Stimulated activated CD4-positive, alpha-beta T cell treated with anti-CD3 and anti-CD28 coated beads, Interleukin-4, amount 100 ng/mL, for 48 hours (primary cell): ENCODE measurements around the gene NDUFB5.

ENCODE experiments used
- DNase-seq, 2 donors: peaks; one replicate each; pipeline ENCODE4 v3.0.0-alpha.2; 2020; ENCODE audit warnings: low read depth in 2 of 2

NDUFB5 gene

DNA sequence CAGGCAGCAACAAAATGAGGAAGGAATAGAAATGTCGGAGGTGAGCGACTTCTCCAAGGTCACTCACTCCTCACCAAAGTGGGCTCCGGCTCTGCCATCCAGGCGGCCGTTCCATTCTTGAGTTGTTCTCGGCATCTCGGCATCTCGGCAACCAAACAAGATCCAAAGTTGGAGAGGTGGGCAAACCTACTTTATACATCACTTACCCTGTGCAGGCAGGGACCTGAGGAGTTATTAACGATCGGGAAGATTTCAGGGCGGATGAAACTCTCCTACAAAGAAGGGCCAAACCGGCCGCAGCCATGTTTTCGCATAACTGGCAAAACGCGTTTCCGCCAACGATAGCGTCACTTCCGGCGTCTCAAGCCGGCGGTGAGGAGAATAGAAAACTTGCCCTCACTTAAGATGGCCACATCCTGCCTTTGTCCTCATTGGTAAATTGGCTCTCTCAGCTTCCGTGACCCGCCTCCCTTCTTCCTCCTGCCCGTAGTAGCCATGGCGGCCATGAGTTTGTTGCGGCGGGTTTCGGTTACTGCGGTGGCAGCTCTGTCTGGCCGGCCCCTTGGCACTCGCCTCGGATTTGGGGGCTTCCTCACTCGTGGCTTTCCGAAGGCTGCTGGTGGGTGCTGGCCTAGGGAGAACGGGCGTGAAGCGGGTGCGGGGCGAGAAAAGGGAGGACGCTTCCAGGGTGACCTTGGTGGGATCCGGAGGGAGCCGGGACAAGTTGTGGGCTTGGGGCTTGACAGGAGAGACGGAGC lies at the start of gene NDUFB5, which contains the start of gene MRPL47:
Gene NDUFB5, plus strand, starts transcription at position 474 of the 758 bp plus-strand sequence. Its CDS starts 22 bp downstream, at position 496.
Gene MRPL47, minus strand, starts transcription at position 318 of the 758 bp plus-strand sequence. Its CDS starts 14 bp downstream, at position 304.
- DNase-seq: peak; percentile 85 to 87

DNA sequence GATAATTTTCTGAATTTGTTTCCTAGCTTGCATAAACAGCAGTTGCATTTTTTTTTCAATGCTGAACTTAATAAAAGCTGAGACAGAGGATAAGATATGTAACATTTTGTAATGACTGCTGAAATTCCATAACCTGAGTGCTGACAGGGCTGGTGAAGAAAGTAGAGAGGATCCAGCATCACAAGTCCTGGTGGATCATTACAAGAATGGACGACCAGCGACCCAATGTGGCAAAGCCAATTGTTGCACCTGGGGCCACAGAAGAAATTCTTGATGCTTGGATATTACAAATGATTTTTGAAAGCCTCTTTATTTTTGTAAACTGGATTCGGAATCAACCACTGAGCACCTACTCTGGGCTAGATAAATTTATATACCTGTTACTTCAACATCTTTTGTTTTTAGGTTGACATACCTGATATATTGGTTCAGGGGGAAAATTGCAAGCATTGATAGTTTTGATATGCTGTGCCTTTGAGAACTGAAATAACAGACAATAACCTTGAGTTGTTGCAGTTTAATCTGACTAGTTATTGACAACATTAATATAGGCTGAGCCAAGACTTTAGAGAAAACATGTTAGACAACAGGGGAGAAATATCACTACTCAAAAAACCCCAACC lies 45.7 kb upstream of the NDUFB5 start:
- peak; percentile 28 to 37 for DNase-seq

DNA sequence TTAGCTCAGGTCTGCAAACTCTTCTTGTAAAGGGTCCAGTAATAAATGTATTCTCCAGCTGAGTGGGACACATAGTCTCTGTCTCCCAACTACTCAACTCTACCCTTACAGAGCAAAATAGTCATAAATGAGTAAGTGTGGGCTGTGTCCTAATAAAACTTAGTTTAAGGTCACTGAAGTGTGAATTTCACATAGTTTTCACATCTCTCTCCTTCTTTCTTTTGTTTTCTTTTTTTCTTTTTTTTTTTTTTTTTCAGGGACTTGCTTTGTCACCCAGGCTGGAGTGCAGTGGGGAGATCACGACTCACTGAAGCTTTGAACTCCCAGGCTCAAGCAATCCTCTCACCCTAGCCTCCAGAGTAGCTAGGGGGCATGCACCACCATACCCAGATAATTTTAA lies 43.8 kb upstream of the NDUFB5 start:
- no peak for DNase-seq

DNA sequence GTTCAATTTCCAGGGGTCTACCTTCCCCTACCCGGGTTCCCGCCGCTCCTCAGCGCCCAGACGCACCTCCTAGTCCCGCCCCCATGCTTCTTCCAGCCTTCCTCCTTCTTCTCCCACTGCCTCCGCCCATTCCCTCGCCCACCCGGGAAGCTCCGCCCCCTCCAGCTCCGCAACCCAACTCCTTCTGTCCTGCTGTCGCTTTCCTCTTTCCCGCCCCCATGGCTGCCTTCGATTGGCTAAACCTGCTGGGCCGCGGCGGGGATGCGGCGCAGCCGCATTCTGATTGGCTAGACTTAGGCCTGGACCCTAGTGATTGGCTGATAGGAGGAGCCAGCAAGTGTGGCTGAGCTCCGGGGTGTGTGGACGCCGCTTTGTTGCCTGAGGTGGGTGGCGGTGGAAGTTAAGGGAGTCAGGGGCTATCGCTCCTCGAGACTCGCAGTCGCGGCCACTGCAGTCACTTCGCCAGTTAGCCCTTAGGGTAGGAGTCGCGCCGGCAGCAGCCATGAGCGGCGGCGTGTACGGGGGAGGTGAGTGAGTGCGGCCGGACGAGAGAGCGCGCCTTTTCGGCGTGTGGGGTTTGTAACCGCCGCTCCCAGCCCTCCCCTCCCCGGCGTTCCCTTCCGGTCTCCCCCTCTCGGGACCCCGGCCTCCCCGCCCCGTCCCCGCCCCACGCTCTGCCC lies 41.9 kb upstream of the NDUFB5 start, which contains the start of gene ACTL6A:
Gene ACTL6A, plus strand, starts transcription at position 336 of the 680 bp plus-strand sequence. Its CDS starts 167 bp downstream, at position 503.
- DNase-seq: peak; percentile 99 to 100

DNA sequence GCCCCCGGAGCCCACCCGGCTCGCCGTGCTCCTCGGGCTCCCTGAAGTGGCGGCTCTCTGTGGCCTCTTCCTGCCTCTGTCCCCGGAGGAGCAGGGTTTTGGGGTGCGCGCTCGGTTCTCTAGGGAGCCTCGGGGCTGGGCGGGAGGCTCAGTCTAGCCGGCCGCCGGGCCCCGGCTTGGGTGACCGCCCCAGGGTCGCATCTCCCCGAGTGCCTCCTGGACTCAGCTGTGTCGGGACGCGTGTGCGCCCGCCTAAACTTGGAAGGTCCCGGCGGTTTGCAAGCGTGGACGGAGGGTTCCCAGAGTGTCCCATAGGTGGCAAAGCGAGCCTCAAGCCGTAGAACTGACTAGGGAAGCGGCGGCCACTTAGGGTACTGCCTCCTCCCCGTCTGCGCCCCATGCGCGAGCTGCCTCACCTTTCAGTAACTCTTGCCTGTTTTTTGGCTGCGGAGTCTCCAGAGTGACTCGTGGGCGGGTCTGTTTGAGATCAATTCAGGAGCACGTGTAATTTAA lies 41.3 kb upstream of the NDUFB5 start:
- peak; percentile 63 to 65 for DNase-seq

DNA sequence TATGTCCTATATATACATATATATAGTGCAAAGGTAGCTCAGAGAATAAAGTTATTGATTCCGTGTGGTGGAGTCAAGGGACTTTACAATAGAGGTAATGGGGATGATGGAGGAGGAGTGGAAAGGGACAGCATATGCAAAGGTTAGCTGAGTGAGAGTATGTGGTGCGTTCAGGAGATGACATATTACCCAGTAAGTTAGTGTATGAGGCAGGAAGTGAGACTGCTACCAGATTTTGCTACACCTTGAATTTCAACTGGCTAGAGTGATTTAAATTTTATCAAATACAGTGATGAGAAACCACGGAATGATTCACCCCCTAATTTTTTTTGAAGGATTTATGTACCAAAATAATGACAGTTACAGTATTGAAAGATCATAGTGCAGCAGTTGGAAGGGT lies 39.1 kb upstream of the NDUFB5 start:
- no peak for DNase-seq

DNA sequence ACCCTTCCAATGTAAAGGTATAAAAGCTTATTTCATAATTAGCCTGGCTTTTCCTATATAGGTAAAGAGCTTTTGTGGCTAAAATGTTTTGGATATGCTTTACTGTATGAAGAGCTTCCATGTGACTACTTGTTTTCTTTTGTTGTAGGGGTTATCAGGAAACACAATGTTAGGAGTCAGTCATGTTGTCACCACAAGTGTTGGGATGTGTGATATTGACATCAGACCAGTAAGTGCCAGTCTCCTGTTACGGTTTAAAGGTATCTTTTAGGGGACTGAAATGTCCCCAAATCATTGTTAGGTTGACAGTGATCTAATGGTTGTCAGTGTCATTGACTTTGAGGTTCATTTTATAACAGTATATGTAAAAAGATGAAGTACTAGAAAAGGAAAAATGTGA lies 23.6 kb upstream of the NDUFB5 start:
- DNase-seq: no peak

DNA sequence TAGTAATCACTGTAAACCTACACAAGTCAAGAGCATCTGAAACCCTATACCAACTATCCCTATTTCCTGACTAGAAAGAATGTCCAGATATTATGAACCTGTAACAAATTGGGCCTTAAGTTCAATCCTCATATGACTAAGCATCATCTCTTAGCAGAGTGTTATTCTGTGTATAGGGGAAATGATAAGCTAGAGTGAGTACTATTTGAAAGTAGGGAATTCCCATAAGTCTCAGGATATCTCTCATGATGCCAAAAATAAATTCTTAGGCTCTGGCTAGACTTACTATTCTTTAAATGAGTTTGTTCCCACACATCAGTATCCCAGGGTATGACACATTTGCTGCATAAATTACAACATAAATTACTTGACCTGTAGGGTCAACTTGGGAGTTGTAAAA lies 15.5 kb upstream of the NDUFB5 start:
- no peak for DNase-seq

DNA sequence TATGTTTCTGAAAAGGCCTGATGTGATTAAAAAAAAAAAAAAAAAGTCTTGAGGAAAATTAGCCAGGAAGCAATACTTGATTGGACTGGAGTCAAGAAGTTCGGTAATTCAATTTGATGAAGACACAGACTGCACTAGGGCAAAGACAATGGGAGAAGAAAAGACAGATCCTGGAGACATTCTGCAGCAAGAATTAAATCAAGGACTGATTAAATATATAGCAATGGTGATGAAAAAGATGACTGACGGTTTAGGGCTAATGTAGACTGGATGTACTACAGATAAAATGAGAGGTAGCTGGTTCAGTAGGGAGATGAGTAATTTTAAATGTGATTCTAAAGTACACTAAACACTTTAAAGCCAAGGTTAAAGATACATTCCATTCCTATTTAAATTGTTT lies 13.9 kb upstream of the NDUFB5 start:
- no peak for DNase-seq

DNA sequence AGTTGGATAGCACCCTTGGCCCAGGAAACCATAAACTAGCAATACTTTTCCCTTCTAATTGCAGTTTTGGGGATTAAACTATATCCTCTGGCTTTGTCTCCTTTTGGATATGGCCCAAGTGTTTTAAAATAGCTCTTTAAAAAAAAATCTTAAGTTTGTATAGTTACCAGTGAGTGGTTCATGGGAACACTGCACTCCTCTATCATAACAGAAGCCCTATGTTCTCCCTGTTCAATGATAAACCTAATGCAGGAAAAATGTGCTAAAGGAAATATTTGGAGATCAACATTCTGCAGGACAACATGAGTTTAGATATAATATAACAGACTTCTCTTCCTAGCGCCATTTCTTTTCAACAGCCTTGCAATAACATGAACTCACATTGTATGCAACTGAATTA lies 13.3 kb upstream of the NDUFB5 start:
- no peak for DNase-seq

DNA sequence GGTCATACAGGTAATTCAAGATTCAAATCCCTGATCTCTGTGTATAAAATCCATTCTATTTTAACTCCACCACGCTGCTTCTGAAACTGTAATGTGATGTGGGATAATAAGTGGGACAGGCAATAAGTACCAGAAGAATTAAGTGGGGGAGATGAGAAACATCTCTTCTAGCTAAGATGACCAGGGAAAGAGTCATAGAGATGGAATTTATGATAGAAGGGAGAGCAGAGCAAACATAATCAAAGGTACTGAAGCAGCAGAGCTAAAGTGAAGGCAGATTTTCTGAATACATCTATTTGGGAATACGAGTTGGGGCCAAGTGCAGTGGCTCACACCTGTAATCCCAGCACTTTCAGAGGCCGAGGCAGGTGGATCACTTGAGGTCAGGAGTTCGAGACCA lies 5.1 kb upstream of the NDUFB5 start:
- no peak for DNase-seq

DNA sequence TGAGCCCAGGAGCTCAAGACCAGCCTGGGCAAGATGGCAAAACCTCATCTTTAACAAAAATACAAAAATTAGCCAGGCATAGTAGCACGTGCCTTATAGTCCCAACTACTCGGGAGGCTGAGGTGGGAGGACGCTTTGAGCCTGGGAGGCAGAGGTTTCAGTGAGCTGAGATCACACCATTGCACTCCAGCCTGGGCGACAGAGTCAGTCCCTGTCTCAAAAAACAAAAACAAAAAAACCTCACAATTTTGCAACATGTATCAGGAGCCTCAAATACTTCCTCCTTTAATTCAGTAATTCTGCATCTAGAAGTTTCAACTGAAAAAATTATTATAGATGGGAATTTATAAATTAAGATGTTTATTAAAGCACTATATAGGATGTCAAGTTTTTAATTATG lies 1.3 kb upstream of the NDUFB5 start:
- DNase-seq: no peak

DNA sequence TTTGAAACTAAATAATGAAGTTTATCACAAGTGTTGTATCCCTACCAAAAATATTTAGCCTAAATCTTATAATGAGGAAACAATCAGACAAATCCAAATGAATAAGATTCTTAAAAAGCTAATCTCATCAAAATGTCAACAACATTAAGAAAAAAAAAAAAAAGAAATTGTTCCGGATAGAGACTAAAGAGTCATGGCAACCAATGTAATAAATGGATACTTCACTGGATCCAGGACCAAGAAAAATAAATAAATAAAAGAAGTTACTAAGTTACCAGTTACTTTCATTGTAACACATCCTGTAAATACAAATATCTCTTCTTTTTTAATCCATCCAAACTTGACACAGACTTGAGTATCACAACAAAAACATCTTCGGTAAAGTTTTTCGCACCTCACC lies 763 bp upstream of the NDUFB5 start:
- no peak for DNase-seq

DNA sequence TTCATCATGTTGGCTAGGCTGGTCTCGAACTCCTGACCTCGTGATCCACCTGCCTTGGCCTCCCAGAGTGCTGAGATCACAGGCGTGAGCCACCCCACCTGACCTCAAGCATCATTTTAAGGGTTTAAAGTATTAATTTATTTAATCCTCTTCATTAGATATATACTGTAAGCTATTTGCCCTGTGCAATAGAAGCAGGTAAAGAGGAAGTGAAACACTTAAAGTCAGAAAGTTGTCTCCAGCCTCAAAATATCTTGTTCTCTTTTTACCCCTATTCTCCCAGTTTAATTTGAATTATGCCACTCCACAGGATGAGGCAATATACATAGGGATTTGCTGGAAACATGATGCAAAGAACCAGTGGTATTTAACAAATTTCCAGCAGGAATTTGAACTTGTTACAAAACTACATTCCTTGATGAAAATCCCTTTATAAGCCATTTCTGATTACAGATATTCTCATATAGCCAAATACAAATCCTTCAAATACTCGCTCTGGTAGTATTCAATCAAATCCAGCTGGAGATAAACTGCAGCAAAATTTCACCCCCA lies 2.0 kb downstream of the NDUFB5 start:
- no peak for DNase-seq

DNA sequence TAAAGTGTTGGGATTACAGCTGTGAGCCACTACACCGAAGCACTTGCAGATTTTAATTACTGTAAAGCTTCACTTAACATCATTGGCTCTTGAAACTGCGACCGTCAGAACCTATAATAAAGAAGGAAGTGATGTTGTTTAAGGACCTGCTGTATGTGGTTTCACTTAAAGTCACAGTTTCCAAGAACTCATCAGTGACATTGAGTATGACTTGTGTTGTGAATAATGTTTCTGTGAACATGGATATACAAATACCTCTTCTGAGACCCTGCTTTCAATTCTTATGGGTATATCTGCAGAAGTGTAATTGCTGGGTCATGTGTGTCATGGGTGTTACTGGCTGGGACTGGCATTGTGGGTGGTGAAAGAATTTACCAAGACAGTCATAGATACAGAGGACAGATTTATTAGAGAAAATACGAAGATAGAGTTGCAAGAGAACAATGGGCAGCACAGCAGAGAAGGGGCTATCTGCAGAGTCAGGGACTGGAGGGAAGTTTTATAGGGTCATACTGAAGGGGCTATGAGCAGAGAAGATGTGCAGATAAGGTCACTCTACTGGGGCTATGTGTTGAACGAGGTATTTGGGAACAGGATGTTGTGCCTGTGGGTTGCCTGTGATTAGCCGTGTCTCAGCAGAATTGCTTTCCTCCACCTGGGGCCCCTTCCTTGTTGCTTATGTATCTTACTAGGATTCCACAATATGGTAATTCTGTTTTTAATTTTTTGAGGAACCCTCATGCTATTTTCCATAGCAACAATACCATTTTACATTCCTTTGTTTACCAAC lies 4.5 kb downstream of the NDUFB5 start:
- DNase-seq: no peak

DNA sequence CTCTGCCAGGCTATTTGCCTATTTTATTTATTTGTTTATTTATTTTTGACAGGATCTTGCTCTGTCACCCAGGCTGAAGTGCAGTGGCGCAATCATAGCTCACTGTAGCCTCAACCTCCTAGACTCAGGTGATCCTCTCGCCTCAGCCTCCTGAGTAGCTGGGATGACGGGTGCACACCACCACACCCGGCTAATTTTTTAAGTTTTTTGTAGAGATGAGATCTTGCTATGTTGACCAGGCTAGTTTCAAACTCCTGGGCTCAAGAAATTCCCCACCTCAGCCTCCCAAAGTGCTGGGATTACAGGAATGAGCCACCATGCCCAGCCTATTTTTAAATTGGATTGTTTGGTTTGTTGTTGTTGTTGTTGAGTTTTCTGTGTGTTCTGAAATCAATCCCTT lies 5.5 kb downstream of the NDUFB5 start:
- DNase-seq: no peak

DNA sequence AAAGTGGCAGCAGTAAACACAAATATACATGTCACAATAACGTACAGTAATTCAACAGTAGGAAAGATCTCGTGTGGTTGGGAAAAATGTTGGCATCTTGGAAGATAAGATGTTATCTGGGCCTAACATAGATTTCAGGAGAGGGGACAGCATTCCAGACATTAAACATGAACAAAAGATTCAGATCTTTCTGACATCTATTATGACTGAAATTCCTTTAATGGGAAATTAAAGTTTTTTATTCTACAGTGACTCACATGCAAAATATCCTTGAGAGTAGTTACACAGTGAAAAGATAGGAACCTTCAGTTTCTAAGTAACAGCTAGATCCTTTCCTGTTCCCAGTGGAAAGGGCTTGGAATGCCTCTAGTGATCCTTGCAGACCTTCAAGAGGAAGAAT lies 9.2 kb downstream of the NDUFB5 start:
- no peak for DNase-seq

DNA sequence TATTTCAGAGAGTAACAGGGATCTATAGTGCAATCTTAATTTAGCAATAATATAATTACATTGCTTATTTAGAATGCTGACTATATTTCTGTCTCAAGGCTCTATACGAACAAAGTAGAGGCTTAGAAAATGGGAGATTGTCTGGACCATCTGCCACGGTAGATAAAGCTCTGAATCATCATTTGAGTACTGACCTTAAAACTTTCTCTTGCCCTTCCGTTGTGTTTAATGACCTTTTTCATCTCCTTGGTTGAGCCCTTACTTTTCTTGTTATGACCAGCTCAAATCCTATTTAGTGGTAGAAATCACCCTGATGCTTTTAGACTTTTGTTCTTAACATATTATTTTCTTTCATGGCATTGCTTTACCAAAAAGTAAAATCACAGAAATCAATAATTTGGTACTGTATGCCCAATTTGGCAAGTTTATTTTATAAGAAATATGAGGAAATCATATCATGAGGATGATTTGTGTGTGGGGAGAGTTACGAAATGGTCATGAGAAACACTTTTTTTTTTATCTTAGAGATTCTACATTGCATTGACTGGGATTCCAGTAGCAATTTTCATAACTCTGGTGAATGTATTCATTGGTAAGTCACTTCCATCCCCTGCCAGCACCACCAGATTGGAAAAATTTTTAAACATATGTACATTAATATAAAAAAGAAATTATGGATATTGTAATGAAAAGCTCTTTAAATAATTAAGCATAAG lies 11.0 kb downstream of the NDUFB5 start:
- DNase-seq: no peak

DNA sequence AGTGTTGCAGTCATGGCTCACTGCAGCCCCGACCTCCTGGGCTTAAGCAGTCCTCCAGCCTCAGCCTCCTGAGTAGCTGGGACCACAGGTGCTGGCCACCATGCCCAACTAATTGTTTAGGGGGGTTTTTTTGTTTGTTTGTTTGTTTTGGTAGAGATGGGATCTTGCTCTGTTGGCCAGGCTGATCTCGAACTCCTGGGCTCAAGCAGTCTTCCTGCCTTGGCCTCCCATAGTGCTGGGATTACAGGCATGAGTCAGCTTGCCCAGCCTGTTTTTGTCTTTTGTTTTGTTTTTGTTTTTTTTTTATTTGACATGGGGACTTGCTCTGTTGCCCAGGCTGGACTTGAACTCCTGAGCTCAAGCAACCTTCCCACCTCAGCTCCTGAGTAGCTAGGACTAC lies 17.4 kb downstream of the NDUFB5 start:
- no peak for DNase-seq

DNA sequence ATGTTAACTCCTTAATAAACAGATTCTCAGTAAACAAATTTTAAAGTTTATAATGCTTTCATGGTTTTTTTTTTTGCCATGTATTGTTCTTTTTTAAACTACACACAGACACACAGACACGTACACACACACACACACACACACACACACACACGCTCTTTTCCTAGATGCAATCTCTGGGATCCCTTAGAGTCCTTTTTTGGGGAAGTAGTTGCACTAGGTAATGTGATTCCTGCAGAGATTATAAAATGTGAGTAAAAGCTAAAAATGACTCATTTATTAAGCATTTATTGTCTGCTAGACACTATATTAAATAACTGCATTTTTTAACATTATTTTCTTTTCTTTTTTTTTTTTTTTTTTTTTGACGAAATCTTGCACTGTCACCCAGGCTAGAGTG lies 19.9 kb downstream of the NDUFB5 start:
- DNase-seq: no peak
